Esophagus mucosa (tissue), 1 donor: ENCODE measurements around the gene FAM234A. TPM values are rescaled to one million over a fixed set of nuclear protein-coding genes. Genes with fewer than 3 reads are reported as not detected.
"Not testable (repeated sequence)": the region's sequence is repeated elsewhere in the genome, so short reads cannot be mapped to it uniquely, and the experiment has no call there.

Source experiments
- ATAC-seq: fragments of 200-7000 bp; cut with Tn5 transposase; one replicate; pipeline ENCODE4 v1.9.1; 2020
- total RNA-seq: library from RNA; stranded (reverse); gene quantifications from one replicate; pipeline ENCODE4 v1.2.4, GENCODE V29; 2023
- donor health status: DM: yes; HTN: yes; CAD: no.

The FAM234A gene
- total RNA-seq, 1 donor from 2014 or later = 56.4 TPM

GRCh38 chr16:239948-240277, 5.3 kb downstream of the FAM234A start:
- no peak for ATAC-seq

GRCh38 chr16:240559-240958, 5.9 kb downstream of the FAM234A start:
- no peak for ATAC-seq

- no peak for ATAC-seq
Observed at GRCh38 chr16:242281-242680, 7.7 kb downstream of the FAM234A start.

GRCh38 chr16:243348-243747, 8.7 kb downstream of the FAM234A start:
- no peak for ATAC-seq

GRCh38 chr16:245105-245504, 10.5 kb downstream of the FAM234A start:
- ATAC-seq = no peak

- ATAC-seq = no peak
Observed at GRCh38 chr16:247027-247426, 12.4 kb downstream of the FAM234A start.

GRCh38 chr16:249431-249830, 14.8 kb downstream of the FAM234A start:
- ATAC-seq = no peak

GRCh38 chr16:252366-253337, 18.0 kb downstream of the FAM234A start:
- no peak for ATAC-seq

GRCh38 chr16:253833-254232, 19.2 kb downstream of the FAM234A start:
- ATAC-seq = no peak

- no peak for ATAC-seq
Observed at GRCh38 chr16:254461-254860, 19.8 kb downstream of the FAM234A start.

GRCh38 chr16:255183-255582, 20.6 kb downstream of the FAM234A start:
- ATAC-seq = no peak

- ATAC-seq = not testable (repeated sequence)
Observed at GRCh38 chr16:258091-258490, 23.5 kb downstream of the FAM234A start.

- no peak for ATAC-seq
Observed at GRCh38 chr16:259226-259625, 24.6 kb downstream of the FAM234A start.

- no peak for ATAC-seq
Observed at GRCh38 chr16:259814-260253, 25.2 kb downstream of the FAM234A start.

GRCh38 chr16:260326-260725, 25.7 kb downstream of the FAM234A start:
- no peak for ATAC-seq

- ATAC-seq = no peak
Observed at GRCh38 chr16:261031-261691, 26.5 kb downstream of the FAM234A start.

GRCh38 chr16:262121-262745, 27.6 kb downstream of the FAM234A start:
- ATAC-seq = no peak

- ATAC-seq = no peak
Observed at GRCh38 chr16:263182-263774, 28.7 kb downstream of the FAM234A start.

GRCh38 chr16:263944-264343, 29.3 kb downstream of the FAM234A start:
- ATAC-seq = no peak

GRCh38 chr16:264440-264951, 29.9 kb downstream of the FAM234A start:
- ATAC-seq = no peak

GRCh38 chr16:265002-265529, 30.4 kb downstream of the FAM234A start:
- no peak for ATAC-seq

GRCh38 chr16:265711-266110, 31.1 kb downstream of the FAM234A start:
- ATAC-seq = peak; percentile 27
